HG03457 (cell line): ENCODE measurements around the gene SPRR2A.
"Not testable (repeated sequence)": the region's sequence is repeated elsewhere in the genome, so short reads cannot be mapped to it uniquely, and the experiment has no call there.

Source experiments
- ATAC-seq: cut with Tn5 transposase; IDR thresholded peaks from one replicate; pipeline ENCODE4 v1.9.1; 2021; ENCODE audit warnings: moderate number of reproducible peaks; ENCODE audit not compliant: unreplicated experiment

SPRR2A gene

GRCh38 chr1:153025797-153026196 is 31.5 kb downstream of the SPRR2A start:
- ATAC-seq: no peak

DNA sequence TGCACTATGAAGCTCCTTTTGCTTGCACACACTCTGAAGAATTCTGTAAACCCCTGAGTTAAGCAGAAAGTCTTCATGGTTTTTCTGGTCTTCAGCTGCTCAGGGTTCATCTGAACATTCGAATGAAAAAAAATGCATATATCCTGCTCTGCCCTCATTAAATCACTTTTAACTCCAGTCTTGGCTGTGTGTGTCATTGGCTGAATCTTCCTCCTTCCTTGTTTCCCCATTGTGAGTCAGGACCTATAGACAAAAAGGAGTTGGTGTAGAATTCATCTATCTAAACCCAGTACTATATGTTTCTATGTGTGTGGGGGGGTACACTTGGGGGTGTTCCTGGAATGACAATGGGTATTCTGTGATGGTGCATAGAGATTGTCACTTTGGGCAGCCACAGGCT is 32.9 kb downstream of the SPRR2A start:
- no peak for ATAC-seq

DNA sequence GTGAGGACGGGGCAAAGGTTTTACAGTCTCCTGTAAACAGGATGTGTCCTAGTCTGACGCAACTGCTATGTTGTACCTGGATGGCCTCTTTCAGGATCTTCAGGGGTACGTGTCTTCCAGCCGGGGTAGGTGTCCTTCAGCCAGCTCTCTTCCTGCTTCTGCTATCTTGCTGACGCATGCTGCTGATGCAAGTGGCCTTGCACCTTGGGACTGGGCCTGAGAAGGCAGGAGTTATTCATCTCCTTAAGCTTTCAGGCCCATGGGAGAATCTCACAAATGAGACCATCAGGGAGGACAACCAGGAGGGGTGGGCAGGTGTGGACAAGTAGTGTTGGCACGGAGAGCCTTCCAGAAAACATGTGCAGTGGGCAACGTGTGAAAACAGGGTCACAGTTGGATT is 34.2 kb downstream of the SPRR2A start:
- ATAC-seq: no peak

GRCh38 chr1:153022340-153022739 is 35.0 kb downstream of the SPRR2A start:
- ATAC-seq: not testable (repeated sequence)

GRCh38 chr1:153021829-153022228 is 35.5 kb downstream of the SPRR2A start:
- not testable (repeated sequence) for ATAC-seq

DNA sequence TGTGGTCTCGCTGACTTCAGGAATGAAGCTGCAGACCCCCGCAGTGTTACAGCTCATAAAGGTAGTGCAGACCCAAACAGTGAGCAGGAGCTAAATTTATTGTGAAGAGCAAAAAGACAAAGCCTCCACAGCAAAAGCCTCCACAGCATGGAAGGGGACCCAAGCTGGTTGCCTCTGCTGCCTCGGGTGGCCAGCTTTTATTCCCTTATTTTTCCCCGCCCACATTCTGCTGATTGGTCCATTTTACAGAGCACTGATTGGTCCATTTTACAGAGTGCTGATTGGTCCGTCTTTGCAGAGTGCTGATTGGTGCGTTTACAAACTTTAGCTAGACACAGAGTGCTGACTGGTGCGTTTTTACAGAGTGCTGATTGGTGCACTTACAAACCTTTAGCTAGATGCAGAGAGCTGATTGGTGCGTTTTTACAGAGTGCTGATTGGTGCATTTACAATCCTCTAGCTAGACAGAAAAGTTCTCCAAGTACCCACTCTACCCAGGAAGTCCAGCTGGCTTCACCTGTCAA is 46.0 kb downstream of the SPRR2A start:
- ATAC-seq: not testable (repeated sequence)
